Retina (tissue), 1 donor: ENCODE measurements around the gene CSGALNACT2.

Experiments used
- DNase-seq: peaks from one replicate; pipeline ENCODE4 v3.0.0-alpha.2; 2016

Gene CSGALNACT2

GRCh38 chr10:43230909-43231522 is 92.8 kb downstream of the CSGALNACT2 start:
- no peak for DNase-seq

- DNase-seq = no peak
Observed at GRCh38 chr10:43231523-43232078, 93.4 kb downstream of the CSGALNACT2 start.

DNA sequence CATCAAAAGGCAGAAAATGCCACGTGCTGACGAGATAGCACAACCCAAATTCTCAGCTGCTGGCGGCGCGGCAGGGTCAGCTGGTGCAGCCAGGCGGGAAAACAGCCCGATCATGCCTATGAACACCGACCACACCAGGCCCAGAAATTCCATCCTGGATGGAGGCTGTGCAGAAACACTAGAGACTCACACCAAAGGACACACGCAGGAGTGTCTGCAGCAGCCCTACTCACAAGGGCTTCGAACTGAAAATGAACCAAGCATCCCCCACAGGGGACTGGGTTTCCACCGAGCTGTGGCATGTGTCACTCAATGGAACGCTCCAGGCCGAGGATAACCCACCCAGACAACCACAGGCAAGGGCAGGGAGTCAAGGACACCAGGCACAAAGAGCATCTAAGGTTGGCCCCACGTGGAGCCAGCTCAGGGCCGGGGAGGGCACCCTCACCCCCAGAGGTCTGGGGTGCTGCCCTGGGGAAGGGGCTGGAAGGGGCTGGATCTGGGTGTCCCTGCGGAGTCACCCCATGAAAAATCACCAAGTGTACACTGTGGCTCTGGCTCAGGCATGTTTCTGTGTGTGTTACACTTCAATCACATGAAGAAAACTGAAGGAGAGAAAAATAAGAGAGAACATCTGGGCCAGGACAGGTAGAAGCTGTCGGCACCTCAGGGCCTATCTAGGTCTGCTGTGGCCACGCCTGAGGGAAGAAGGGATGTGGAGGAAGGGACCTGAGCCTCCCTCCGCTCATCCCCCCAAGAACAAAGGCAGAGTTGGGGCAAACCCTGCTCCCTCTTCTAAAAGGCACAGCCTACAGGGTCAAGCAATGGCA is 95.6 kb downstream of the CSGALNACT2 start:
- DNase-seq = no peak

DNA sequence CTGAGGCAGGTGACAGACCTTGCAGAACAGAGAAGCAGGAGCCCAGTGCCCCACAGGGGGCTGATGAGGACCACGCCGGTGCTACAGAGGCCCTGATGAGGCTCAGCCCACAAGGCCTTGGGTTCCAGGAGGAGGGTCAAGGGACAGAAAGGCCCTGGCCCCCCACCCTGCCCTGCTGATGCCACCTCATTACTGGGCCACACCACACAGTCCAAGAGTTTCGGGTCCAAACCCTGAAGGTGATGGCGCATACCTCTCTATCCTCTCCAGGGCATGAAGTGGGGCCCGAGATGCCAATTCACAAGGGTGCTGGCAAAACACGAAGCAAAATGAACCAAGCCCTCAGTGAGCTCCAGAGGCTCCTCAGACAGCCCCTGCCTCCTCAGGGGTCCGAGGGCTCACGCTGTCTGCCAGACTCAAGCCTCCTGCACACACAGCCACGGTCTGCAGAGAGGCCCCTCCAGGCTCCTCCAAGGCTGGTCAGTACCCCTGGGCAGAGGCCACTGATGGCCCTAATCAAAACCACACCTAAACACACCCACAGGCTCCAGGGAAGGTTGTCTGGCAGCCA is 96.3 kb downstream of the CSGALNACT2 start:
- no peak for DNase-seq
